Astrocyte of the spinal cord (primary cell): ENCODE data around the gene ZCCHC14.

Experiments
- DNase-seq: peaks from one replicate; pipeline ENCODE4 v3.0.0; 2011; ENCODE audit warnings: low read depth, low spot score
- H3K4me3 ChIP-seq: 2 replicates; pipeline ENCODE4 v1.5.1; 2011; ENCODE audit warnings: low read depth, mild to moderate bottlenecking, low read length, moderate library complexity
- CTCF ChIP-seq: IDR thresholded peaks from 2 replicates; pipeline ENCODE4 v1.5.1; 2012; ENCODE audit warnings: low read depth, mild to moderate bottlenecking, low read length, inconsistent platforms
- in situ Hi-C: cut with HindIII; loops from 2 replicates; pipeline ENCODE4 v1.10.0; 2017; ENCODE audit warnings: low sequenced_read_pairs

Gene ZCCHC14

GRCh38 chr16:87358696-87359095 lies 134.1 kb downstream of the ZCCHC14 start:
- TF ChIP-seq CTCF = no peak

GRCh38 chr16:87358250-87358649 lies 134.6 kb downstream of the ZCCHC14 start:
- no peak for DNase-seq
- H3K4me3 ChIP-seq = no peak overlapping the region
- TF ChIP-seq CTCF = no peak
- in situ Hi-C loops = no loop called here

More at GRCh38 chr16:87358696-87359095, 134.1 kb downstream of the ZCCHC14 start:
- DNase-seq = no peak
- in situ Hi-C loops = no loop called here
- no peak overlapping the region for H3K4me3 ChIP-seq

GRCh38 chr16:87356491-87356853 lies 136.4 kb downstream of the ZCCHC14 start:
- in situ Hi-C loops = no loop called here
- DNase-seq = no peak
- H3K4me3 ChIP-seq = no peak overlapping the region
- TF ChIP-seq CTCF = no peak
